GM18526 (cell line): ENCODE data around the gene A2ML1.

Experiments
- POLR2A ChIP-seq: IDR thresholded peaks from 3 replicates; pipeline ENCODE4 v1.6.1; 2011; ENCODE audit not compliant: insufficient read length; ENCODE audit errors: extremely low read depth

A2ML1 gene

GRCh38 chr12:8822298-8822697 lies at the start of gene A2ML1:
Gene A2ML1, plus strand, starts transcription at chr12:8822621. Its CDS starts 31 bp downstream, at chr12:8822652.
- TF ChIP-seq POLR2A: no peak

DNA sequence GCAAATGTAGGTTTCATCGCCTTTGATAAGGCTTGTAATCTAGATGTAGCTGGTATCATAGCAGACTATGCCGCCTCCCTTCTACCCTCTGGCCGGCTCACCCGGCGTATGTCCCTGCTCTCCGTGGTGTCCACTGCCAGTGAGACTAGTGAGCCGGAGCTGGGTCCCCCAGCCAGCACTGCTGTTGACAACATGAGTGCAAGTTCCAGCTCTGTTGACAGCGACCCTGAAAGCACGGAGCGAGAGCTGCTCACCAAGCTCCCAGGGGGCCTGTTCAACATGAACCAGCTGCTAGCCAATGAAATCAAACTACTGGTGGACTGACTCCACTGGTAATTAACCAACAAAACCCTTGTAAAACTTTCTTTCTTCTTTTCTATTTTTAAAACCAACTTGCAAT lies 49.0 kb upstream of the A2ML1 start:
- no peak for TF ChIP-seq POLR2A

GRCh38 chr12:8779281-8779680 lies 43.1 kb upstream of the A2ML1 start:
- no peak for TF ChIP-seq POLR2A

- no peak for TF ChIP-seq POLR2A
Observed at GRCh38 chr12:8779862-8780261, 42.6 kb upstream of the A2ML1 start.

DNA sequence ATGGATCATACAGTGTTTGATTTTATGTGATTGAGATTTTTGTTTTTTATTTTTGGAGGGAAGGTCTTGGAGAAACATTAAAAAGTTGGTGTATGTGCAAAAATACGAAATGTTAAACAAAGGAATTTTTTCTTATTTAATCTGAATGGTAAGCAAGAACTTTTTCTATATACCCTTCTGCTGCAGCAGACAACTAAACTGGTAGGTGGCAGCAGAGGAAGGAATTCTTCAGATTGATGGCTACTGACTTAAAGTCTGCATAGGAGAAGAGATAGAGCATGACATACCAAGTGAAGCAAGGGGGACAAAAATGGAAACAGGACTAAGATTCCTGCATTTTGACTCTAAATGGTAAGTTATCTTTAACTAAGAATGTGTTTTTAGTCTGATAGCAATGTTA lies 42.0 kb upstream of the A2ML1 start:
- TF ChIP-seq POLR2A: no peak

GRCh38 chr12:8781381-8782127 lies 40.9 kb upstream of the A2ML1 start:
- TF ChIP-seq POLR2A: no peak

- TF ChIP-seq POLR2A: no peak
Observed at GRCh38 chr12:8784290-8784888, 38.0 kb upstream of the A2ML1 start.

DNA sequence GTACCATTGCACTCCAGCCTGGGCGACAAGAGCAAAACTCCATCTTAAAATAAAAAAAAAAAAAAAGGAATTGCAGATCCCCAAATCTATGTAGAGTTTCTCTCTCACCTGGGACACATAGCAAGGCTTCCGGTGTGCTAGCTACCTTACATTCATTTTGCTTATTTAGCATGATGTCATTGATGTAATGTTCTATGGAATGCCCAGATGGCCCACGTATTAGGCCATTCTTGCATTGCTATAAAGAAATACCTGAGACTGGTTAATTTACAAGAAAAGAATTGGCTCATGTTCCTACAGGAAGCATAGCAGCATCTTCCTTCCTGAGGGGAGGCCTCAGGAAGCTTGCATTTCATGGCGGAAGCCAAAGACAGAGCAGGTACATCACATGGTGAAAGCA lies 36.9 kb upstream of the A2ML1 start:
- no peak for TF ChIP-seq POLR2A

DNA sequence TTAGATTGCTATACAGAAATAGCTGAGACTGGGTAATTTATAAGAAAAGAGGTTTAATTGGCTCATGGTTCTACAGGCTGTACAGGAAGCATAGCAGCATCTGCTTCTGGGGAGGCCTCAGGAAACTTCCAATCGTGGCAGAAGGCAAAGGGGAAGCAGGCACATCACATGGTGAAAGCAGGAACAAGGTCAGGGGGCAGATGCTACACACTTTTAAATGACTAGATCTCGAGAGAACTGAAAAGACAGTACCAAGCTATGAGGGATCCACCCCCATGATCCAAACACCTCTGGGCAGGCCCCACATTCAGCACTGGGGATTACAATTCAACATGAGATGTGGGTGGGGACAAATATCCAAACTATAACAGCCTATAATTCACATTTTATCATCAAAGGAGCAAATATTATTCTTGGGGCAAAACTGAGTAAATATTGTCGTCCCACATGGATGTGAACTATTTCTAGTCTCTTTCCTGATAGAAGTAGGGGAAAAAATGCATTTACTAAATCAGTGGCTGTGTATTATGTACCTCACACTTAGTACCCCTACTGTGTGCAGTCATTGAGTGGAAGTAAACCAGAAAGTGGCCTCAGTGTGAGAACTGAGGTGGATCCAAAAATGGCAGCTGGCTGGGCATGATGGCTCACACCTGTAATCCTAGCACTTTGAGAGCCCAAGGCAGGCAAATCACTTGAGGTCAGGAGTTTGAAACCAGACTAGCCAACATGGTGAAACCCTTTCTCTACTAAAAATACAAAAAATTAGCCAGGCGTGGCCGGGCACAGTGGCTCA lies 25.4 kb upstream of the A2ML1 start:
- TF ChIP-seq POLR2A: no peak

- TF ChIP-seq POLR2A: no peak
Observed at GRCh38 chr12:8813572-8814357, 8.7 kb upstream of the A2ML1 start.

GRCh38 chr12:8816448-8817050 lies 5.9 kb upstream of the A2ML1 start:
- TF ChIP-seq POLR2A: no peak

GRCh38 chr12:8817856-8818255 lies 4.6 kb upstream of the A2ML1 start:
- TF ChIP-seq POLR2A: no peak

DNA sequence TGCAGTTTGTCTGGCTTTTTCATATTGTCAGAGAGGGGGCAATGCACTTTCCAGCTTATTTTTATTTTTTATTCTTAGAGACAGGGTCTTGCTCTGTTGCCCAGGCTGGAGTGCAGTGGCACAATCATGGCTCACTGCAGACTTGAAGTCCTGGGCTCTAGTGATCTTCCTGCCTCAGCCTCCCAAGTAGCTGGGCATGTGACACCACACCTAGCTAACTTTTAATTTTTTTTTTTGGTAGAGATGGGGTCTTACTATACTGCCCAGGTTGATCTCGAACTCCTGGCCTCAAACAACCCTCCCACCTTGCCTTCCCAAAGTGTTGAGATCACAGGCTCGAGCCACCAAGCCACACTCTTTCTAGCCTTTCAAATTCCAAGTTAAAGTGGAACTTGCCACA lies 3.9 kb upstream of the A2ML1 start:
- TF ChIP-seq POLR2A: no peak

- no peak for TF ChIP-seq POLR2A
Observed at GRCh38 chr12:8819666-8819980, 2.8 kb upstream of the A2ML1 start.

- no peak for TF ChIP-seq POLR2A
Observed at GRCh38 chr12:8821591-8821990, 830 bp upstream of the A2ML1 start.
